ENCODE measurements around the gene PARG.
"Not testable (repeated sequence)": the region's sequence is repeated elsewhere in the genome, so short reads cannot be mapped to it uniquely, and the experiment has no call there.

PARG gene

GRCh38 chr10:49941447-49942338 lies at the start of gene PARG, which contains the start of gene TIMM23B:
TSS of gene PARG (minus strand) at chr10:49942027. CDS start at chr10:49941725, 302 bp downstream.
TSS of gene TIMM23B (plus strand) at chr10:49942053. CDS start at chr10:49942195, 142 bp downstream.
- peak; percentile 78 for DNase-seq

DNA sequence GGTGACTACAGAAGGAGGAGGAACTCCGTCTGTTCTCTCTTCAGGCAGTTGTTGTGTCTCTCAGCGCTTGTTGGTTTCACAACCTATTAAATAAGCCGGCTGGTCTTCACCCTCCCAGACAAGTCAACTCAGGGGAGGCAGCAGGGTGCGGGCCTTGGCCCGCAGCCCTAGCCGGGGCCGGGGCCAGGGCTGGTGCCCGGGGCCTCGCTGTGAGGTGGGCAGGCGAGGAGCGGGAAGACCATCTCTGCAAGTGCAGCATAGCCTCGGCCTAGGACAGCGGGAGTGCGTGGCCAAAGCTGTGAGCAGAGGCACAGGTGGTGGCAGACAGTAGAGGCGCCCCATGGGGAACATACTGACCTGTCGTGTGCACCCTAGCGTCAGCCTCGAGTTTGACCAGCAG lies 46.5 kb upstream of the PARG start, which contains the start of gene AGAP6:
AGAP6 (plus strand) TSS at position 31 of the 400 bp plus-strand sequence; CDS start at position 341, 310 bp downstream.
- DNase-seq = not testable (repeated sequence)

DNA sequence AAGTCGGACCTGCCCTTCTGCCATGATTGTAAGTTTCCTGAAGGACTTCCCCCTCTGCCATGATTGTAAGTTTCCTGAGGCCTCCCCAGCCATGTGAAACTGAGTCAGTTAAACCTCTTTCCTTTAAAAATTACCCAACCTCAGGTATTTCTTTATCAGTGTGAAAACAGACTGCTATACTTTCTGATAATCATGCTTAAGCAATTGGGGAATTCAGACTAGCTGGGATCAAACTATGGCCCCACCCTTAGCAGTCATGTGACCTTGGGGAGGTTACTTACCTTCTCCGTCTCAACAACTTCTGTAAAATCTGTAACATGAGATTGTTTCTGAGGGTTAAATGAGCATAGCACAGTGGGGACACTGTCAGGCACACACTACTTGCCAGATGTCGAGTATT lies 45.4 kb upstream of the PARG start:
- DNase-seq = not testable (repeated sequence)

DNA sequence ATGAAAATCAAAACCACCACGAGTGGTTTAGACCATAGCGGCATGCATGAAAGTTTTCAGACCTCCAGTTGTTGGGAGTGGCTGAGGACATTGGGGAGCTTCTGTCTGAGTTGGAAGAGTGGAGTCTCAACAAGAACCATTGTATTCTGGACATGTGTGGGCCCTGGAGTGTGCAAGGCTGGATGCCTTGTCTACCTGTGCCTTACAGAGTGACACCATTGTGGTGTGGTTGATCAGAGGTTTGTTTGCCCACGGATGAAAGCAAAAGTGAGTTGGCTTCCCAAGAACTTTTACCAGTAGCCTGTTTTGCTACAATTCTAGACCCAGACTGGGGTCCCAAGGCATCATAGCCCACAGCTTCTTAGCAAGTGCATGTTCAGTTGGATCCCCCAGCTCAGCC lies 35.9 kb upstream of the PARG start:
- DNase-seq = not testable (repeated sequence)

DNA sequence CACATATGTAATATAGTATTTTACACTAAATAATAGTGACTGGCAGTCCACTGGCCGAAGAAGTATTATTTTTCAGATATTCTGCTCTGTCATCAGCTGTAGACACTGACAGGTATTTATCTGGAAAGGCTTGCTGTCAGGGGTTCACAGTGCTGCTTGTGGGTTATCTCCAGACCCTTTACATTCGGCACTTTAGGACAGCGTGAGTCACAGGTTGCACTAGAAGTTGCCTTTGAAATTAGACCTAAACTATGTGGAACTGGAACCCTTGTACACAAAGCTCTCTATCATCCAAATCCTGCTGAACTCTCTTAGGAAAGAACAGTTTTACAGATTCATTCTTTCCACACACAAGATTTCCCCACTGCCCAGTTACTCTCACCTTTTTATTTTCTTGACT lies 30.3 kb upstream of the PARG start:
- not testable (repeated sequence) for DNase-seq

DNA sequence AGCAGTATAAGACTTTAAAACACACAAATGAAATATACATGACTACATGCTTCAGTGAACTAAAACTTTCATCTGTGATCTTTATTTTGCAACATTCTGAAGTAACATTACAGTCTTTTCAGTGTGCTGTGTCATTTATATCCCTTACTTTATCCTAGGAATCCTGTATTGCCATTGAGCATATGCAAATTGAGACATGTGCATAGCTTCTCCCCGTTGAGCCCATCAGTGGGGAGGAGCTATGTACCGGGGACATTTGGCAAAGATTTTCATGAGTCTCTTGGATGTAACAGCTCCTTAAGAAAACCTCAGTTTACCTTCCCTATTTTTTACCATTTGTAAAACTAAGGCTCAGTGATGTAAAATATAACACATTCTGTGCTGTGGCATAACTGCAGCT lies 29.6 kb upstream of the PARG start:
- DNase-seq = not testable (repeated sequence)

DNA sequence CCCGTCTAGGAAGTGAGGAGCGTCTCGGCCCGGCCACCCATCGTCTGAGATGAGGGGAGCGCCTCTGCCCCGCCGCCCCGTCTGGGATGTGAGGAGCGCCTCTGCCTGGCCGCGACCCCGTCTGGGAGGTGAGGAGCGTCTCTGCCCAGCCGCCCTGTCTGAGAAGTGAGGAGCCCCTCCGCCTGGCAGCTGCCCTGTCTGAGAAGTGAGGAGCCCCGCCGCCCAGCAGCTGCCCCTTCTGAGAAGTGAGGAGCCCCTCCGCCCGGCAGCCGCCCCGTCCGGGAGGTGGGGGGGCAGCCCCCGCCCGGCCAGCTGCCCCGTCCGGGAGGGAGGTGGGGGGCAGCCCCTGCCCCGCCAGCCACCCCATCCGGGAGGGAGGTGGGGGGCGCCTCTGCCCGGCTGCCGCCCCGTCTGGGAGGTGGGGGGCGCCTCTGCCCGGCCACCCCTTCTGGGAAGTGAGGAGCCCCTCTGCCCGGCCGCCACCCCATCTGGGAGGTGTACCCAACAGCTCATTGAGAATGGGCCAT lies 28.6 kb upstream of the PARG start:
- DNase-seq = not testable (repeated sequence)

- DNase-seq = not testable (repeated sequence)
Observed at GRCh38 chr10:49953122-49953521, 11.3 kb upstream of the PARG start.

DNA sequence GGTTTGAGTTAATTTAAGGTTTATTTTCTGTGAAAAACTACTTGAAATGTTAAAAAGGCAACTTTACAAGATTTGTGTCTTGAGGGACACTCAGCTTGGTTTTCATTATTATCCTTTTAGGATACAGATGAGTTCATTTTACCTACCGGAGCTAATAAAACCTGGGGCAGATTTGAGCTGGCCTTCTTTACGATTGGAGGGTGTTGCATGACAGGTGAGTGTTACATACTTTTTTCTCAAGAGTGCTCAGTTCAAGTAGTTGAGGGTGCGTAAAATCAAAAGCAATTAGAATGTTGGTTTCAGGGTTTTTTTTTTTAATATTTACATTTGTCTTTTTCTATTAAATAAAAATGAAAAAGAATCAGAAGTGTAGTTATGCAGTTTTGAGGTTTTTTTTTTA lies 10.2 kb upstream of the PARG start:
- DNase-seq = not testable (repeated sequence)

- DNase-seq = not testable (repeated sequence)
Observed at GRCh38 chr10:49948737-49949136, 6.9 kb upstream of the PARG start.

DNA sequence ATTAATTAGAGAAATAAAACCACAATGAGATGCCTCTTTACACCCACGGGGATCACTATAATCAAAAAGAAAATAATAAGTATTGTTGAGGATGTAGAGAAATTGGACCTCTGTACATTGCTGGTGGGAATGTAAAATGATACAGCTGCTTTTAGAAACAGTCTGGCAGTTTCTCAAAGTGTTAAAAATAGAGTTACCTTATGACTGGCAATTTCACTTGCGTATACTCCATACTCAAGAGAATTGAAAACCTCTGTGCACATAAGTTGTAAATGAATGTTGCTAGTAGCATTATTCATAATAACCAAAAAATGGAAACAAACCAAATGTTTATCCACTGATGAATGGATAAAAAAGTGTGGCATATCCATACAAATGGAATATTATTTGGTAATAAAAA lies 6.3 kb upstream of the PARG start:
- DNase-seq = not testable (repeated sequence)

DNA sequence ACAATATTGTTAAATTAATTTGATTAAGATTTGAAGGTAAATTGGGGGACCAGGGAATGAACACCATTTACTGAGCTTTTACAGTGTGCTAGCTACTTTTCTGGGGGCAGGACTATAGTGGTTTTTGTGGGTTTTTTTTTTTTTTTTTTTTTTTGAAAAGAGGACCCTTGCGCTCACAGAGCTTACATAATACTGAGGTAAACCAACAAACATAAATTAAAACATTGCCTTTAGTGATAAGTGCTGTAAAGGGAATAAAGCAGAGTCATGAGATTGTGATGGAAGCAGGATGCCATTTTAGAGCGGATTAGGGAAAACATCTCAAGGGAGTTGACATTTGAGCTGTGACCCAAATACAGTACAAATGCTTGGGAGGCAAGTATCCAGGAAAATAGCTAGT lies 1.8 kb upstream of the PARG start:
- not testable (repeated sequence) for DNase-seq

DNA sequence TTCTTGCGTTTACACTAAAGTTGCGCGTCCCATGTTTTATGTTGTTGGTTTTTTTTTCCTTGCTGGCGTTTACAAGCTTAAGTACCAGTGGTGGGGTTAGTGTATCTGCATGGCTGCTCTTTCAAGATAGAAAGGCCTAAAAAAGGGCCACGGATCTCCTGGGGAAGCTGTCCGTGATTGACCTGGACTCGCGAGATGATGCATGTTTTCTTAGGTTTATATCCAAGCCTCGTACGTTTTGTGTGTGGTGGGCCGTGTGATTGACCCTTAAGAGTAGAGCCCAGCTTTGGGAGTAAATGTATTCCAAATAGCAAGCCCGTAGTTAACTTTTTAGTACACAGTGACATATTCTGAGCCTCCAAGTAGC lies 495 bp upstream of the PARG start:
- DNase-seq = not testable (repeated sequence)

DNA sequence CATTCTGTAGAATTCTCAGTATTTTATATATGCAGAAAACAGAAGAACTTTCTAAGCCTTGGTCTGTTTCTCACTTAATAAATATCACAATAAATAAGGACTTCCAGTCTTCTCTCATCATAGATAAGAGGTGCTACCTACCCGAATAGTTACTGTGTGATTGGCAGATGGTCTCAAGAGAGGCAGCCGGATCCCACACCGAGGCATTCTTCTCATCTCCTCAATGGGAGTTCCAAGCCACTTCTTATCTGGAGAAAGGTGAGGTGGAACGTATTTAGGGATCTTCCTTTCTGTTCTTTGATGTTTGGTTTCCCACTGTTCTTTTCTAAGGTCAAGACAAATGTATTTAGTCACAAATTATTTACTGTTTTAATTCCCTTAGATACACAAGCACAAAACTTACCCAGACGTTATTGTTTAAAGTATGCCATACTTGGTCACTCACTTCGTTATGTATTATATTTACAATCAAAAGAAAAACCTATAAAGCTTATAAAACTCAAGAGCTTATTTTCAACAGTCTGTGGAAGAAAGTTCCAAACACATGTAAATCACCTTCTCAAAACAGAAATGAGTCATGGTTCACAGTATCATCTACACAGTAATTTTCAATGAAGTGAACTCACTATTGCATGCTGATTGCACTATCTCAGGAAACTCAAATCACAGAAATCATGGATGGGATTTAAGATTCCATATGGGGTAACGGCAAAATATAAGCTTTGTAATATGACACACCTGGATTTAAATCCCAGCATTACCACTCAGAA lies 9.7 kb downstream of the PARG start:
- DNase-seq = not testable (repeated sequence)

- DNase-seq = not testable (repeated sequence)
Observed at GRCh38 chr10:49931276-49931675, 10.6 kb downstream of the PARG start.

DNA sequence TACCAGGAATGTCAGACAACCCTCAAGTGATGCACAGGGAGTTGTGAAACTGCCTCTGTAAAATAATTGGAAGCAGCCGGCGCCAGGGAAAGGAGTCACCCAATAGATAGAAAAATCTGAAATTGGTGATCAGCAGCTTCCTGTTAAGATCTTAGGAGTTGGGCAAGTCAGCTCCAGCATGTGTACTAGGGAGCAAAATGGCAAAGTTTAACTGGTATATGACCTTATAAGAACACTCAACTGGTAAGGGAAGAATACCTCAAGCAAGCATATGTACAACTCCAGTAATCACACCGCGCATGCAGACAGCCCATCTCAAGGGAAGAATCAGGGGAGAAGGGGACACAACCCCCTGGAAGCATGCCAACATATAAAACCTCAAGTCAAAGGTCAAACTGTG lies 18.3 kb downstream of the PARG start:
- not testable (repeated sequence) for DNase-seq

DNA sequence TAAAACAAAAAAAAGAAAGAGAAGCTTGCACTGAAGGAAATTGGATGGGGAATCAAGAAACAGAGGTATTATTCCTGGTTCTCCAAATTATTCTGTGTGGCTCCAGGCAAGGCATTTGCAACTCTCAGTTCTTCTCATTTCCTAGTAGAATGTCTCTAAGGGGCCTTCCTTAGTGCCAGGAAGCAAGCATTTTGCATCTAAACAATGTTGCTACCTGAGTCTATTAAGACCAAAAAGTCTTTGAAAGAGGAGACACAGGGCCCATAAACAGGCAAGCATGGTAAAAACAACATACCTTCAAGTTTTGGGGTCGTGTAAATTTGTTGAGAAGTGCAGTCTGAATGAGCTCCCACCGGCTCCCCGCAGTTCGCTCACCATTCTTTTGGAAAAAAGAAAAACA lies 19.8 kb downstream of the PARG start:
- DNase-seq = not testable (repeated sequence)

GRCh38 chr10:49917927-49918326 lies 23.9 kb downstream of the PARG start:
- not testable (repeated sequence) for DNase-seq

DNA sequence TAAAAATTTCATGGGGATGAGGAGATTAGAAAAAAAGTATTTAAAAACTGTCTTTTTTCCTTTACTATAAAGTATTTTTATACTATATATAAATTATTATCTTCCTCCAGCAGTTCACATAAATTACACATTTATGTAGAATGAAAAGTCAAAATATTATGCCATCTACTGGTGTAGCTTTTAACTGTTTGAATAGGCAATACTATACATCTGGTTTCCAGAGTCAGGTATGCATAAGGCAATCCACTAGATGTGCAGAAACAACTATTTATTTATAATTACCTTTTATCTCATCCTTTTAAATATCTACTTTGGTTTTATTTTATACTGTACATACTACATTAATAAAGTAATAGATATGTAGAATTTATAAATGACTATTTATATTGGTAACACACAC lies 25.4 kb downstream of the PARG start:
- DNase-seq = not testable (repeated sequence)

DNA sequence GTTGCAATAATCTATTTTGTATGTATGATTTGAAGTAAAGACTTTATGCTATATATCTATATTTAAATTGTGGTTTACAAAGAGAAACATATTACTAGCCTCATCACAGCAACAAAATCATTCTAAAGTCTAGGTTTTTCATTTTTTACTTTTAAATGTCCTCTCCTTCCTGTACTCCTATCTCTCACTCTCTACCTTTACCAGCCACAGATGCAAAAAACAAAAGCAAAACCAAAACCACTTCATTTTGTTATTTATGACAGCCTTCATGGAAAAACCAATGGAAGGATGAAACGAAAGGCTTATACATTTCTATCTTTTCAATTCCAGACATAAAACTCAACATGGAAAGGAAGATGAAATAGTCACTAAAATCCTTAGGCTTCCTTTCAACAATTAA lies 31.5 kb downstream of the PARG start:
- not testable (repeated sequence) for DNase-seq

GRCh38 chr10:49908290-49909080 lies 33.3 kb downstream of the PARG start:
- DNase-seq = not testable (repeated sequence)

DNA sequence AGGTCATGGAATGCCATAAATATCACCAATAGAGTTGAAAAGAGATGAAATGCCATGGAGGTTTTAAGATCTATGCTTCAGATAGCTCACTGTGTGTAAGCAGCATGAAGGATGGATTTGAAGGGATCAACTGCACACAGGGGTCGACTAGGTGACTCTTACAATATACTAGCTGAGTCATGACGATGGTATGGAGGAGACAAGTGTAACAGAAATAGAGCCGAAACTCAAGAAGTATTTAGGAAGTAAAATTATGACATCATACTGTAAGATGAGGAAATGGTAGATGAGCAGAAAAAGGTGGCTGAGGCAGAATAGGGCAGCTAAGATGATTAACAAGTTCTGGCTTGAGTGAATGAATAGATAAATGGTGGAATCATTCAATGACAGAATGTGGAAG lies 38.0 kb downstream of the PARG start:
- DNase-seq = not testable (repeated sequence)

Measured in activated CD4-positive, CD25-positive, alpha-beta regulatory T cell treated with anti-CD3 and anti-CD28 coated beads, Interleukin-2, amount 50 U/mL, for 72 hours (primary cell).